Esophagus squamous epithelium (tissue), 5 donors: ENCODE measurements around the gene NUP210L. TPM values are rescaled to one million over a fixed set of nuclear protein-coding genes. Genes with fewer than 3 reads are reported as not detected.

Experiments used
- DNase-seq: peaks from one replicate; lab custom pipeline; 2025; lab: John Stamatoyannopoulos, UW
- H3K27ac ChIP-seq, 4 donors: fragments of 200-600 bp; sonication (generic); one replicate each; pipeline ENCODE4 v1.5.1; 2016 to 2019; ENCODE audit warnings: mild to moderate bottlenecking in 1 of 4
- H3K27me3 ChIP-seq, 4 donors: fragments of 200-600 bp; sonication (generic); 1 replicate in 3 of 4; 2 replicates in 1 of 4; pipeline versions ENCODE4 v1.5.1 to v1.6.0; 2017 to 2021; ENCODE audit warnings: antibody characterized with exemption in 1 of 4
- H3K36me3 ChIP-seq, 3 donors: fragments of 200-600 bp; sonication (generic); one replicate each; pipeline ENCODE4 v1.5.1; 2016 to 2019
- H3K4me1 ChIP-seq, 3 donors: fragments of 200-600 bp; sonication (generic); one replicate each; pipeline ENCODE4 v1.5.1; 2017 to 2019
- H3K4me3 ChIP-seq, 4 donors: fragments of 200-600 bp; sonication (generic); 1 replicate in 3 of 4; 2 replicates in 1 of 4; pipeline ENCODE4 v1.5.1; 2016 to 2019; ENCODE audit warnings: mild to moderate bottlenecking in 2 of 4, moderate library complexity in 1 of 4
- H3K9me3 ChIP-seq, 3 donors: fragments of 200-600 bp; sonication (generic); one replicate each; pipeline ENCODE4 v1.5.1; 2016 to 2019
- CTCF ChIP-seq, 6 experiments: fragments of 450-650 bp in 4 of 6; fragments of 200-600 bp in 2 of 6; sonication (generic) in 2 of 6; IDR thresholded peaks; one replicate each; pipeline ENCODE4 v1.5.1; 2016 to 2019; ENCODE audit warnings: antibody characterized with exemption in 6 of 6, mild to moderate bottlenecking in 4 of 6, moderate library complexity in 4 of 6
- POLR2A ChIP-seq, 4 donors: fragments of 450-650 bp; IDR thresholded peaks; one replicate each; pipeline ENCODE4 v1.6.1; 2017; ENCODE audit warnings: antibody characterized with exemption in 4 of 4, mild to moderate bottlenecking in 4 of 4, moderate library complexity in 3 of 4
- WGBS, 2 donors: methylation state at CpG; one replicate each; pipeline ENCODE4 v1.1.5; 2018; 5-methylcytosine and 5-hydroxymethylcytosine counted together
- intact Hi-C: fragments of 100-400 bp; cut with DNase I; formaldehyde crosslinking; loops from one replicate; pipeline ENCODE4 v1.15.0; 2022
- total RNA-seq, 4 donors: library from RNA; depleted of rRNA; stranded (reverse); fragments of >200 nt; gene quantifications; one replicate each; pipeline ENCODE4 v1.1.0, GENCODE V29; 2016
- donor health status: DM: yes; HTN: yes; CAD: no.

The NUP210L gene
- total RNA-seq, 4 donors from 2014 or later = 0.09 to 0.19 TPM; not detected in 2

- Histone ChIP-seq H3K36me3 (peaks cover 24 to 100% (median 65%) of the 10 kb centered on the region in 3 donors), H3K4me1 (peaks cover 6 to 9% (median 6%) of the 10 kb centered on the region in 3 donors), H3K27ac (peak overlapping the region in 1 of 4 donors; percentile 42), H3K27me3 (no peaks in the 10 kb centered on the region), H3K9me3 (no peaks in the 10 kb centered on the region), H3K4me3 (no peak overlapping the region)
- 77 to 89% methylated on average over 4 of the region's 4 CpGs for WGBS, 2 donors
- intact Hi-C loops = no loop called here
- TF ChIP-seq POLR2A (IDR thresholded peaks at IDR 0.05) (no peak), CTCF (IDR thresholded peaks at IDR 0.05) (no peak)
- DNase-seq = no peak
These were observed 16.3 kb upstream of the NUP210L start for GRCh38 chr1:154171223-154171583.

DNA sequence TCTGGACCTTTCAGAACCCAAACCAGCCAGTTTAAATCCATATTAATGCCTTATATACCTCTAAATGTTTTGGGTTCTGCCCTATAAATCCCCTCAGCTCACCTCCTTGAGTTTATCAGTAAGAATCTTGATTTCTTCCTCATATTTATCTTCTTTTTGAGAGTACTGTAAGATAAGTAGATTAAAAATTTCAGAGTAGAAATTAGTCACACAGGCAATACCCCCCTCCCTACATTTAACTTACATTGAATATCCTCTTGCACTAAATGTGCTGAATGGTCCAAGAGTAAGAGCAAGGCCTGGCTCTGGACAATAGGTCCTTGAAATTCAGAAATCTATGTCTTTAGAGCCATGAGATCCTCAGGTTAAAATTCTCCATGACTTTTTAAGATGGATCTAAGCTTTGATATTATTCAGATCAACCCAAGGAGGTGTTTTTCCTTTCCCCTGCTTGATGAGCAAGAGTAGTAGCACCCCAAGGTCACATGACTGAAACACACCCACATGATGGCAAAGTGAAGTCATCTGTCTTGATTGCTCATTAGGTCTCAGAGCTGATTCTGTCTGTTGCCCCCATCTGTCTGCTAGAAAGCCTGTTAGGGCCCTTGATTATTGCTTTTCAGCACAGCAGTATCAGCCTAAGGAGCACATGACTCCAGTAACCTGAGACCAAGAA, 15.8 kb upstream of the NUP210L start:
- DNase-seq = no peak
- H3K9me3 ChIP-seq = no peaks in the 10 kb centered on the region
- H3K27me3 ChIP-seq = no peaks in the 10 kb centered on the region

DNA sequence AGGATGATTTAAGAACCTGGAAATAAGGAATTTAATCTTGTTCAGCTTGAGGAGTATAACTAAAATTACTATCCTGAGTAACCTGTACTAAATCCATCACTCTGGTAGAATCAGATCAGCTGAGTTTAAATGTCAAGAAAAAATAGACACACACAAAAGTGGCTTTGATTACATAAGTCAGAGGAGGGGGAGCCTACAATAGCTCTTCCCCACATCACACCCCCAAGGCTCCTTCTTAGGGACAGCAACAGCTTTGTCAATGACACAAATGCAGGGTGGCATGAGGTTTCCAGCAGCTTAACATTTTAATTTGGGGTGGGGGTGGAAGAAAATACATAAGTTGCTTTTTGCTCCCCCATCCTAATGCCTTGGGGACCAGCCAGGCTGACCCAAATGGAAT, 12.6 kb upstream of the NUP210L start:
- Histone ChIP-seq H3K27me3 (no peaks in the 10 kb centered on the region), H3K9me3 (no peaks in the 10 kb centered on the region), H3K4me1 (no peaks in the 10 kb centered on the region), H3K27ac (no peak overlapping the region), H3K36me3 (peaks cover 25 to 100% (median 71%) of the 10 kb centered on the region in 3 donors), H3K4me3 (no peak overlapping the region)
- DNase-seq = no peak
- intact Hi-C loops = no loop called here
- TF ChIP-seq POLR2A (IDR thresholded peaks at IDR 0.05) (no peak), CTCF (IDR thresholded peaks at IDR 0.05) (no peak)

More for the DNA sequence above, 15.8 kb upstream of the NUP210L start:
- Histone ChIP-seq H3K4me3 (no peak overlapping the region), H3K27ac (peak overlapping the region in 1 of 4 donors; percentile 42), H3K4me1 (peaks cover under 1 to 4% (median 1%) of the 10 kb centered on the region in 3 donors), H3K36me3 (peaks cover 24 to 100% (median 68%) of the 10 kb centered on the region in 3 donors)
- TF ChIP-seq POLR2A (IDR thresholded peaks at IDR 0.05) (no peak), CTCF (IDR thresholded peaks at IDR 0.05) (no peak)
- intact Hi-C loops = no loop called here

DNA sequence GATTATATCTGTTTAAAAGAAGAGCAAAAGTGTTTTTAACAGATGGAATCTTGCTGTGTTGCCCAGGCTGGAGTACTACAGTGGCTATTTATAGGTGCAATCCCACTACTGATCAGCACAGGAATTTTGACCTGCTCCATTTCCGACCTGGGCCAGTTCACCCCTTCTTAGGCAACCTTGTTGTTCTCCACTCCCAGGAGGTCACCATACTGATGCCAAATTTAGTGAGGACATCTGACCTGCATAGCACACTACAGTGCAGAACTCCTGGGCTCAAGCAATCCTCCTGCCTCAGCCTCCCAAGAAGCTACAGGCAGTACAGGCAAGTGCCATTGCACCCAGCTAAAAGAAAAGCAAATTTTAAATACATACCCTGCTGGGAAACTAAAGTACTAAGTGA, 11.3 kb upstream of the NUP210L start:
- no peak overlapping the region for H3K4me3 ChIP-seq
- H3K4me1 ChIP-seq = no peaks in the 10 kb centered on the region
- no peak overlapping the region for H3K27ac ChIP-seq
- H3K9me3 ChIP-seq = no peaks in the 10 kb centered on the region
- no peak for DNase-seq
- no peaks in the 10 kb centered on the region for H3K27me3 ChIP-seq
- intact Hi-C loops = no loop called here
- no peak for TF ChIP-seq POLR2A (IDR thresholded peaks at IDR 0.05)
- no peak for TF ChIP-seq CTCF (IDR thresholded peaks at IDR 0.05)
- WGBS, 2 donors = 80 to 90% methylated on average over 1 of the region's 1 CpG
- H3K36me3 ChIP-seq = peaks cover 24 to 100% (median 67%) of the 10 kb centered on the region in 3 donors

GRCh38 chr1:154159554-154159953, 4.7 kb upstream of the NUP210L start:
- no peaks in the 10 kb centered on the region for H3K9me3 ChIP-seq
- H3K27me3 ChIP-seq = no peaks in the 10 kb centered on the region
- TF ChIP-seq POLR2A (IDR thresholded peaks at IDR 0.05) = no peak
- no peak for TF ChIP-seq CTCF (IDR thresholded peaks at IDR 0.05)
- H3K36me3 ChIP-seq = peaks cover 16 to 98% (median 30%) of the 10 kb centered on the region in 3 donors
- intact Hi-C loops = no loop called here
- no peak for DNase-seq
- no peak overlapping the region for H3K27ac ChIP-seq
- H3K4me1 ChIP-seq = peaks cover 0 to 46% (median 17%) of the 10 kb centered on the region in 3 donors
- H3K4me3 ChIP-seq = no peak overlapping the region
